GM23338 (cell line): ENCODE measurements around the gene ACY1. TPM values are rescaled to one million over a fixed set of nuclear protein-coding genes. Genes with fewer than 3 reads are reported as not detected.

Experiments
- ATAC-seq: fragments of 200-7000 bp; cut with Tn5 transposase; 3 replicates; pipeline ENCODE4 v1.9.1; 2020
- DNase-seq: peaks from one replicate; pipeline ENCODE4 v3.0.0-alpha.2; 2015; ENCODE audit warnings: low spot score
- H2AFZ ChIP-seq: fragments of 200-600 bp; sonication (generic); 2 replicates; pipeline ENCODE4 v1.8.0; 2016; ENCODE audit warnings: antibody characterized with exemption, mild to moderate bottlenecking, moderate library complexity
- H3F3A ChIP-seq: fragments of 200-600 bp; sonication (generic); replicated peaks from 2 replicates; pipeline ENCODE4 v1.8.0; 2017; ENCODE audit warnings: antibody characterized with exemption, mixed run types, low read depth
- H3K27ac ChIP-seq: fragments of 200-600 bp; sonication (generic); 2 replicates; pipeline ENCODE4 v1.6.1; 2016; ENCODE audit warnings: low read depth
- H3K27me3 ChIP-seq: fragments of 200-600 bp; sonication (generic); 2 replicates; pipeline ENCODE4 v1.8.0; 2016; ENCODE audit warnings: mild to moderate bottlenecking, mixed run types, moderate library complexity; ENCODE audit not compliant: insufficient read depth
- H3K36me3 ChIP-seq: fragments of 200-600 bp; sonication (generic); 2 replicates; pipeline ENCODE4 v1.8.0; 2016; ENCODE audit warnings: mild to moderate bottlenecking; ENCODE audit not compliant: insufficient read depth
- H3K4me1 ChIP-seq: fragments of 200-600 bp; sonication (generic); 2 replicates; pipeline ENCODE4 v1.8.0; 2016; ENCODE audit warnings: mild to moderate bottlenecking, moderate library complexity; ENCODE audit not compliant: insufficient read depth
- H3K4me2 ChIP-seq: fragments of 200-600 bp; sonication (generic); 2 replicates; pipeline ENCODE4 v1.7.1; 2017; ENCODE audit warnings: mixed run types
- H3K4me3 ChIP-seq: fragments of 200-600 bp; sonication (generic); 2 replicates; pipeline ENCODE4 v1.6.1; 2016; ENCODE audit warnings: mixed run types
- H3K79me2 ChIP-seq: fragments of 200-600 bp; sonication (generic); replicated peaks from 2 replicates; pipeline ENCODE4 v1.8.0; 2017; ENCODE audit warnings: mild to moderate bottlenecking; ENCODE audit not compliant: insufficient read depth
- H3K9me2 ChIP-seq: fragments of 200-600 bp; sonication (generic); 2 replicates; pipeline ENCODE4 v1.8.0; 2017; ENCODE audit not compliant: insufficient read depth
- H4K20me1 ChIP-seq: fragments of 200-600 bp; sonication (generic); replicated peaks from 2 replicates; pipeline ENCODE4 v1.8.0; 2017; ENCODE audit warnings: mild to moderate bottlenecking; ENCODE audit not compliant: insufficient read depth
- H3K27ac Mint-ChIP-seq: 2 replicates; pipeline ENCODE4 v1.8.0; 2020; ENCODE audit warnings: inconsistent platforms, mild to moderate bottlenecking, moderate library complexity, mixed read lengths
- H3K27me3 Mint-ChIP-seq: 3 replicates; pipeline ENCODE4 v1.8.0; 2022; ENCODE audit warnings: low read depth, mild to moderate bottlenecking, moderate library complexity, mixed read lengths, inconsistent platforms; ENCODE audit not compliant: insufficient read depth, poor library complexity
- H3K36me3 Mint-ChIP-seq: 3 replicates; pipeline ENCODE4 v1.8.0; 2021; ENCODE audit warnings: low read depth, mild to moderate bottlenecking, inconsistent platforms, moderate library complexity, mixed read lengths
- H3K4me1 Mint-ChIP-seq: 3 replicates; pipeline ENCODE4 v1.8.0; 2020; ENCODE audit warnings: mild to moderate bottlenecking, inconsistent platforms, mixed read lengths
- H3K4me3 Mint-ChIP-seq: 3 replicates; pipeline ENCODE4 v1.8.0; 2021; ENCODE audit warnings: moderate library complexity, mild to moderate bottlenecking, inconsistent platforms, mixed read lengths
- H3K9me3 Mint-ChIP-seq: 3 replicates; pipeline ENCODE4 v1.8.0; 2020; ENCODE audit warnings: moderate library complexity, mild to moderate bottlenecking, inconsistent platforms, mixed read lengths
- EZH2phosphoT487 ChIP-seq: fragments of 200-600 bp; sonication (generic); IDR thresholded peaks from one replicate; pipeline ENCODE4 v1.8.1; 2018; ENCODE audit warnings: antibody characterized with exemption; ENCODE audit not compliant: unreplicated experiment
- polyA plus RNA-seq: library from polyadenylated mRNA; unstranded; fragments of >200 nt; fragmentation: Nextera tagmentation; extraction: Ambion mirVana; gene quantifications from 2 replicates; pipeline ENCODE4 v1.2.1, GENCODE V29; 2016
- total RNA-seq: library from RNA; depleted of rRNA; stranded (reverse); fragments of >200 nt; shearing (Covaris generic); gene quantifications from 2 replicates; pipeline ENCODE4 v1.2.3, GENCODE V29; 2014
- TF ChIP-seq, protein P1 (sequence below): IDR thresholded peaks from one replicate; pipeline ENCODE4 v1.6.1; 2018; ENCODE audit warnings: antibody characterized with exemption; ENCODE audit not compliant: unreplicated experiment
- TF ChIP-seq, protein P2 (sequence below): fragments of 250-450 bp; sonication (Bioruptor Pico); IDR thresholded peaks from 2 replicates; pipeline ENCODE4 v1.5.0; 2020; ENCODE audit warnings: mild to moderate bottlenecking, moderate library complexity
- TF ChIP-seq, protein P3 (sequence below): IDR thresholded peaks from 2 replicates; pipeline ENCODE4 v1.6.1; 2016; ENCODE audit warnings: antibody characterized with exemption

Gene ACY1
- total and polyA plus RNA-seq, 2 experiments from 2014 or later, result 38.4 to 62.8 TPM

GRCh38 chr3:51997935-51998596 is 14.7 kb downstream of the ACY1 start:
- TF ChIP-seq EZH2phosphoT487, result no peak
- TF ChIP-seq, protein P1, sequence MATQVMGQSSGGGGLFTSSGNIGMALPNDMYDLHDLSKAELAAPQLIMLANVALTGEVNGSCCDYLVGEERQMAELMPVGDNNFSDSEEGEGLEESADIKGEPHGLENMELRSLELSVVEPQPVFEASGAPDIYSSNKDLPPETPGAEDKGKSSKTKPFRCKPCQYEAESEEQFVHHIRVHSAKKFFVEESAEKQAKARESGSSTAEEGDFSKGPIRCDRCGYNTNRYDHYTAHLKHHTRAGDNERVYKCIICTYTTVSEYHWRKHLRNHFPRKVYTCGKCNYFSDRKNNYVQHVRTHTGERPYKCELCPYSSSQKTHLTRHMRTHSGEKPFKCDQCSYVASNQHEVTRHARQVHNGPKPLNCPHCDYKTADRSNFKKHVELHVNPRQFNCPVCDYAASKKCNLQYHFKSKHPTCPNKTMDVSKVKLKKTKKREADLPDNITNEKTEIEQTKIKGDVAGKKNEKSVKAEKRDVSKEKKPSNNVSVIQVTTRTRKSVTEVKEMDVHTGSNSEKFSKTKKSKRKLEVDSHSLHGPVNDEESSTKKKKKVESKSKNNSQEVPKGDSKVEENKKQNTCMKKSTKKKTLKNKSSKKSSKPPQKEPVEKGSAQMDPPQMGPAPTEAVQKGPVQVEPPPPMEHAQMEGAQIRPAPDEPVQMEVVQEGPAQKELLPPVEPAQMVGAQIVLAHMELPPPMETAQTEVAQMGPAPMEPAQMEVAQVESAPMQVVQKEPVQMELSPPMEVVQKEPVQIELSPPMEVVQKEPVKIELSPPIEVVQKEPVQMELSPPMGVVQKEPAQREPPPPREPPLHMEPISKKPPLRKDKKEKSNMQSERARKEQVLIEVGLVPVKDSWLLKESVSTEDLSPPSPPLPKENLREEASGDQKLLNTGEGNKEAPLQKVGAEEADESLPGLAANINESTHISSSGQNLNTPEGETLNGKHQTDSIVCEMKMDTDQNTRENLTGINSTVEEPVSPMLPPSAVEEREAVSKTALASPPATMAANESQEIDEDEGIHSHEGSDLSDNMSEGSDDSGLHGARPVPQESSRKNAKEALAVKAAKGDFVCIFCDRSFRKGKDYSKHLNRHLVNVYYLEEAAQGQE, result no peak
- TF ChIP-seq, protein P2, sequence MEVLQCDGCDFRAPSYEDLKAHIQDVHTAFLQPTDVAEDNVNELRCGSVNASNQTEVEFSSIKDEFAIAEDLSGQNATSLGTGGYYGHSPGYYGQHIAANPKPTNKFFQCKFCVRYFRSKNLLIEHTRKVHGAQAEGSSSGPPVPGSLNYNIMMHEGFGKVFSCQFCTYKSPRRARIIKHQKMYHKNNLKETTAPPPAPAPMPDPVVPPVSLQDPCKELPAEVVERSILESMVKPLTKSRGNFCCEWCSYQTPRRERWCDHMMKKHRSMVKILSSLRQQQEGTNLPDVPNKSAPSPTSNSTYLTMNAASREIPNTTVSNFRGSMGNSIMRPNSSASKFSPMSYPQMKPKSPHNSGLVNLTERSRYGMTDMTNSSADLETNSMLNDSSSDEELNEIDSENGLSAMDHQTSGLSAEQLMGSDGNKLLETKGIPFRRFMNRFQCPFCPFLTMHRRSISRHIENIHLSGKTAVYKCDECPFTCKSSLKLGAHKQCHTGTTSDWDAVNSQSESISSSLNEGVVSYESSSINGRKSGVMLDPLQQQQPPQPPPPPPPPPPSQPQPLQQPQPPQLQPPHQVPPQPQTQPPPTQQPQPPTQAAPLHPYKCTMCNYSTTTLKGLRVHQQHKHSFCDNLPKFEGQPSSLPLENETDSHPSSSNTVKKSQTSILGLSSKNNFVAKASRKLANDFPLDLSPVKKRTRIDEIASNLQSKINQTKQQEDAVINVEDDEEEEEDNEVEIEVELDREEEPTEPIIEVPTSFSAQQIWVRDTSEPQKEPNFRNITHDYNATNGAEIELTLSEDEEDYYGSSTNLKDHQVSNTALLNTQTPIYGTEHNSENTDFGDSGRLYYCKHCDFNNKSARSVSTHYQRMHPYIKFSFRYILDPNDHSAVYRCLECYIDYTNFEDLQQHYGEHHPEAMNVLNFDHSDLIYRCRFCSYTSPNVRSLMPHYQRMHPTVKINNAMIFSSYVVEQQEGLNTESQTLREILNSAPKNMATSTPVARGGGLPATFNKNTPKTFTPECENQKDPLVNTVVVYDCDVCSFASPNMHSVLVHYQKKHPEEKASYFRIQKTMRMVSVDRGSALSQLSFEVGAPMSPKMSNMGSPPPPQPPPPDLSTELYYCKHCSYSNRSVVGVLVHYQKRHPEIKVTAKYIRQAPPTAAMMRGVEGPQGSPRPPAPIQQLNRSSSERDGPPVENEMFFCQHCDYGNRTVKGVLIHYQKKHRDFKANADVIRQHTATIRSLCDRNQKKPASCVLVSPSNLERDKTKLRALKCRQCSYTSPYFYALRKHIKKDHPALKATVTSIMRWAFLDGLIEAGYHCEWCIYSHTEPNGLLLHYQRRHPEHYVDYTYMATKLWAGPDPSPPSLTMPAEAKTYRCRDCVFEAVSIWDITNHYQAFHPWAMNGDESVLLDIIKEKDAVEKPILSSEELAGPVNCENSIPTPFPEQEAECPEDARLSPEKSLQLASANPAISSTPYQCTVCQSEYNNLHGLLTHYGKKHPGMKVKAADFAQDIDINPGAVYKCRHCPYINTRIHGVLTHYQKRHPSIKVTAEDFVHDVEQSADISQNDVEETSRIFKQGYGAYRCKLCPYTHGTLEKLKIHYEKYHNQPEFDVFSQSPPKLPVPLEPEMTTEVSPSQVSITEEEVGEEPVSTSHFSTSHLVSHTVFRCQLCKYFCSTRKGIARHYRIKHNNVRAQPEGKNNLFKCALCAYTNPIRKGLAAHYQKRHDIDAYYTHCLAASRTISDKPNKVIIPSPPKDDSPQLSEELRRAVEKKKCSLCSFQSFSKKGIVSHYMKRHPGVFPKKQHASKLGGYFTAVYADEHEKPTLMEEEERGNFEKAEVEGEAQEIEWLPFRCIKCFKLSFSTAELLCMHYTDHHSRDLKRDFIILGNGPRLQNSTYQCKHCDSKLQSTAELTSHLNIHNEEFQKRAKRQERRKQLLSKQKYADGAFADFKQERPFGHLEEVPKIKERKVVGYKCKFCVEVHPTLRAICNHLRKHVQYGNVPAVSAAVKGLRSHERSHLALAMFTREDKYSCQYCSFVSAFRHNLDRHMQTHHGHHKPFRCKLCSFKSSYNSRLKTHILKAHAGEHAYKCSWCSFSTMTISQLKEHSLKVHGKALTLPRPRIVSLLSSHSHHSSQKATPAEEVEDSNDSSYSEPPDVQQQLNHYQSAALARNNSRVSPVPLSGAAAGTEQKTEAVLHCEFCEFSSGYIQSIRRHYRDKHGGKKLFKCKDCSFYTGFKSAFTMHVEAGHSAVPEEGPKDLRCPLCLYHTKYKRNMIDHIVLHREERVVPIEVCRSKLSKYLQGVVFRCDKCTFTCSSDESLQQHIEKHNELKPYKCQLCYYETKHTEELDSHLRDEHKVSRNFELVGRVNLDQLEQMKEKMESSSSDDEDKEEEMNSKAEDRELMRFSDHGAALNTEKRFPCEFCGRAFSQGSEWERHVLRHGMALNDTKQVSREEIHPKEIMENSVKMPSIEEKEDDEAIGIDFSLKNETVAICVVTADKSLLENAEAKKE (CRISPR knock-in tag), result no peak
- TF ChIP-seq, protein P3, sequence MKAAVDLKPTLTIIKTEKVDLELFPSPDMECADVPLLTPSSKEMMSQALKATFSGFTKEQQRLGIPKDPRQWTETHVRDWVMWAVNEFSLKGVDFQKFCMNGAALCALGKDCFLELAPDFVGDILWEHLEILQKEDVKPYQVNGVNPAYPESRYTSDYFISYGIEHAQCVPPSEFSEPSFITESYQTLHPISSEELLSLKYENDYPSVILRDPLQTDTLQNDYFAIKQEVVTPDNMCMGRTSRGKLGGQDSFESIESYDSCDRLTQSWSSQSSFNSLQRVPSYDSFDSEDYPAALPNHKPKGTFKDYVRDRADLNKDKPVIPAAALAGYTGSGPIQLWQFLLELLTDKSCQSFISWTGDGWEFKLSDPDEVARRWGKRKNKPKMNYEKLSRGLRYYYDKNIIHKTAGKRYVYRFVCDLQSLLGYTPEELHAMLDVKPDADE, result no peak
- Histone ChIP-seq H3K27me3 (no peaks in the 10 kb centered on the region), H3F3A (peaks cover 26% of the 10 kb centered on the region), H3K4me3 (no peak overlapping the region), H3K4me1 (peaks cover 33% of the 10 kb centered on the region), H2AFZ (no peak overlapping the region), H3K79me2 (peaks cover 18% of the 10 kb centered on the region), H3K27ac (no peak overlapping the region), H3K36me3 (peaks cover 22% of the 10 kb centered on the region), H4K20me1 (peaks cover 8% of the 10 kb centered on the region; the same call in 1 of the 2 replicates), H3K9me2 (no peaks in the 10 kb centered on the region), H3K4me2 (0 out of 2 replicates have a peak overlapping the region, but pooled peaks have one; percentile 36)
- peaks cover 36% of the 10 kb centered on the region for H3K4me1 Mint-ChIP-seq
- ATAC-seq (no peak), DNase-seq (peak; percentile 62)
- peaks cover 4% of the 10 kb centered on the region; the same call in 1 of the 3 replicates for H3K9me3 Mint-ChIP-seq
- H3K27ac Mint-ChIP-seq, result no peak overlapping the region
- no peak overlapping the region; the same call in 2 of the 3 replicates for H3K4me3 Mint-ChIP-seq
- H3K27me3 Mint-ChIP-seq, result peaks cover 28% of the 10 kb centered on the region
- H3K36me3 Mint-ChIP-seq, result peaks cover 28% of the 10 kb centered on the region
